Measurements from ENCODE around the gene PRND. TPM values are rescaled to one million over a fixed set of nuclear protein-coding genes. Genes with fewer than 3 reads are reported as not detected.

The PRND gene, protein sequence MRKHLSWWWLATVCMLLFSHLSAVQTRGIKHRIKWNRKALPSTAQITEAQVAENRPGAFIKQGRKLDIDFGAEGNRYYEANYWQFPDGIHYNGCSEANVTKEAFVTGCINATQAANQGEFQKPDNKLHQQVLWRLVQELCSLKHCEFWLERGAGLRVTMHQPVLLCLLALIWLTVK
- total RNA-seq (not detected), total RNA-seq (0 to 0.10 (median 0) reads per million in 29 experiments)
- 0.07 TPM for total RNA-seq (2013)

GRCh38 chr20:4721719-4722118, at the start of gene PRND:
Gene PRND, plus strand, starts transcription at chr20:4721909. Its CDS starts 2,643 bp downstream, at chr20:4724552.
- Histone ChIP-seq H3K9me3 (no peaks in the 10 kb centered on the region), H3K27me3 (replicated peaks in 1 of 2; ENCODE audit: control insufficient read depth in 2 of 2, extremely low read depth in 1 of 2, insufficient read depth in 2 of 2, low read length in 1 of 2) (peaks cover 0 to 9% of the 10 kb centered on the region in 2 experiments), H3K36me3 (ENCODE audit: control insufficient read depth in 2 of 2, extremely low read depth in 1 of 2, insufficient read depth in 1 of 2, low read length in 1 of 2) (no peaks in the 10 kb centered on the region), H3K4me1 (ENCODE audit: control insufficient read depth in 1 of 2, extremely low read depth in 1 of 2, insufficient read depth in 2 of 2, low read length in 2 of 2) (peaks cover 0 to 14% of the 10 kb centered on the region in 2 experiments), H3K4me3 (ENCODE audit: control insufficient read depth in 1 of 2, extremely low read depth in 1 of 2, low read length in 1 of 2) (no peak within 1 kb of the TSS), H3K27ac (ENCODE audit: low read length) (no peak within 1 kb of the TSS)
- ChIA-PET POLR2A (interaction anchor here (0.6 to 1.0 kb wide), 2 partner anchors 21 to 93 kb away, joined by 3 to 4 read pairs; no protein-coding TSS in a partner anchor), CTCF (interaction anchor here in 1 of 2 donors (0.6 to 1.1 kb wide), 3 partner anchors 10 to 501 kb away, joined by 3 to 5 read pairs (median 3); no protein-coding TSS in a partner anchor)
- DNase-seq (no peak), ATAC-seq (replicated peaks in 1 of 4) (no peak)
- Mint-ChIP-seq H3K9me3 (no peaks in the 10 kb centered on the region), H3K4me1 (peaks cover 14 to 15% (median 14%) of the 10 kb centered on the region in 3 donors), H3K27ac (no peak within 1 kb of the TSS), H3K36me3 (no peaks in the 10 kb centered on the region), H3K27me3 (no peaks in the 10 kb centered on the region), H3K4me3 (no peak within 1 kb of the TSS)
- 85% methylated on average over 6 of the region's 8 CpGs for WGBS (ENCODE audit: insufficient coverage)

DNA sequence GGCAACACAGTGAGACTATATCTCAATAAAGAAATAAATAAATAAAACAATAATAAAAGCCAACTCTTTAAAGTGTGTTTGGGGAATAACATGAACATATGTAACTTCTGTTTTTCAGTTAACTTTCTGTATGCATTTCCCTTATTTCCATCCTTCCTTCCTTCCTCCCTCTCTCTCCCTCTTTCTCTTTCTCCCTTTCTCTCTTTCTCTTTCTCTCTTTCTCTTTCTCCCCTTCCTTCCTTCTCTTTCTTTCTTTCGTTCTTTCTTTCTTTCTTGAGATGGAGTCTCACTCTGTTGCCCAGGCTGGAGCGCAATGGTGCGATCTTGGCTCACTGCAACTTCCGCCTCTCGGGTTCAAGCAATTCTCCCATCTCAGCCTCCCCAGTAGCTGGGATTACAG, 48.8 kb upstream of the PRND start:
- Mint-ChIP-seq H3K27ac (no peak overlapping the region), H3K9me3 (no peaks in the 10 kb centered on the region), H3K4me3 (no peak overlapping the region), H3K27me3 (peaks cover 0 to 6% of the 10 kb centered on the region in 2 donors), H3K36me3 (no peaks in the 10 kb centered on the region), H3K4me1 (peaks cover 0 to 2% (median 0%) of the 10 kb centered on the region in 3 donors)
- no peaks in the 10 kb centered on the region for H3K9me3 ChIP-seq
- DNase-seq, result no peak
- no peaks in the 10 kb centered on the region for H3K27me3 ChIP-seq (replicated peaks in 1 of 2; ENCODE audit: control insufficient read depth in 2 of 2, extremely low read depth in 1 of 2, insufficient read depth in 2 of 2, low read length in 1 of 2)
- H3K4me1 ChIP-seq (ENCODE audit: control insufficient read depth in 1 of 2, extremely low read depth in 1 of 2, insufficient read depth in 2 of 2, low read length in 2 of 2), result no peaks in the 10 kb centered on the region
- no peaks in the 10 kb centered on the region for H3K36me3 ChIP-seq (ENCODE audit: control insufficient read depth in 2 of 2, extremely low read depth in 1 of 2, insufficient read depth in 1 of 2, low read length in 1 of 2)
- WGBS (ENCODE audit: insufficient coverage), result 100% methylated on average over 1 of the region's 5 CpGs
- H3K27ac ChIP-seq (ENCODE audit: low read length), result no peak overlapping the region
- ChIA-PET POLR2A (no interaction called here), CTCF (no interaction called here)
- no peak overlapping the region for H3K4me3 ChIP-seq (ENCODE audit: control insufficient read depth in 1 of 2, extremely low read depth in 1 of 2, low read length in 1 of 2)
- ATAC-seq (replicated peaks in 1 of 4), result no peak

GRCh38 chr20:4673371-4674001, 48.2 kb upstream of the PRND start:
- ChIA-PET POLR2A (no interaction called here), CTCF (no interaction called here)
- H3K36me3 ChIP-seq (ENCODE audit: control insufficient read depth in 2 of 2, extremely low read depth in 1 of 2, insufficient read depth in 1 of 2, low read length in 1 of 2), result no peaks in the 10 kb centered on the region
- 74% methylated on average over 3 of the region's 5 CpGs for WGBS (ENCODE audit: insufficient coverage)
- no peaks in the 10 kb centered on the region for H3K27me3 ChIP-seq (replicated peaks in 1 of 2; ENCODE audit: control insufficient read depth in 2 of 2, extremely low read depth in 1 of 2, insufficient read depth in 2 of 2, low read length in 1 of 2)
- H3K4me3 ChIP-seq (ENCODE audit: control insufficient read depth in 1 of 2, extremely low read depth in 1 of 2, low read length in 1 of 2), result no peak overlapping the region
- H3K27ac ChIP-seq (ENCODE audit: low read length), result no peak overlapping the region
- no peak overlapping the region for H3K27ac Mint-ChIP-seq
- peaks cover 0 to 2% (median 0%) of the 10 kb centered on the region in 3 donors for H3K4me1 Mint-ChIP-seq
- no peaks in the 10 kb centered on the region for H3K9me3 ChIP-seq
- no peaks in the 10 kb centered on the region for H3K4me1 ChIP-seq (ENCODE audit: control insufficient read depth in 1 of 2, extremely low read depth in 1 of 2, insufficient read depth in 2 of 2, low read length in 2 of 2)
- no peaks in the 10 kb centered on the region for H3K36me3 Mint-ChIP-seq
- no peak overlapping the region for H3K4me3 Mint-ChIP-seq
- peaks cover 0 to 6% of the 10 kb centered on the region in 2 donors for H3K27me3 Mint-ChIP-seq
- ATAC-seq (replicated peaks in 1 of 4), result no peak
- DNase-seq, result no peak
- no peaks in the 10 kb centered on the region for H3K9me3 Mint-ChIP-seq

GRCh38 chr20:4674672-4675071, 47.0 kb upstream of the PRND start:
- Mint-ChIP-seq H3K27ac (no peak overlapping the region), H3K4me1 (peaks cover 0 to 2% (median 0%) of the 10 kb centered on the region in 3 donors), H3K9me3 (no peaks in the 10 kb centered on the region), H3K4me3 (no peak overlapping the region), H3K27me3 (peaks cover 0 to 6% of the 10 kb centered on the region in 2 donors), H3K36me3 (no peaks in the 10 kb centered on the region)
- H3K4me1 ChIP-seq (ENCODE audit: control insufficient read depth in 1 of 2, extremely low read depth in 1 of 2, insufficient read depth in 2 of 2, low read length in 2 of 2), result no peaks in the 10 kb centered on the region
- ChIA-PET POLR2A (no interaction called here), CTCF (no interaction called here)
- H3K27me3 ChIP-seq (replicated peaks in 1 of 2; ENCODE audit: control insufficient read depth in 2 of 2, extremely low read depth in 1 of 2, insufficient read depth in 2 of 2, low read length in 1 of 2), result no peaks in the 10 kb centered on the region
- ATAC-seq (replicated peaks in 1 of 4) (no peak), DNase-seq (no peak)
- H3K36me3 ChIP-seq (ENCODE audit: control insufficient read depth in 2 of 2, extremely low read depth in 1 of 2, insufficient read depth in 1 of 2, low read length in 1 of 2), result no peaks in the 10 kb centered on the region
- H3K9me3 ChIP-seq, result no peaks in the 10 kb centered on the region
- H3K27ac ChIP-seq (ENCODE audit: low read length), result no peak overlapping the region
- no peak overlapping the region for H3K4me3 ChIP-seq (ENCODE audit: control insufficient read depth in 1 of 2, extremely low read depth in 1 of 2, low read length in 1 of 2)

DNA sequence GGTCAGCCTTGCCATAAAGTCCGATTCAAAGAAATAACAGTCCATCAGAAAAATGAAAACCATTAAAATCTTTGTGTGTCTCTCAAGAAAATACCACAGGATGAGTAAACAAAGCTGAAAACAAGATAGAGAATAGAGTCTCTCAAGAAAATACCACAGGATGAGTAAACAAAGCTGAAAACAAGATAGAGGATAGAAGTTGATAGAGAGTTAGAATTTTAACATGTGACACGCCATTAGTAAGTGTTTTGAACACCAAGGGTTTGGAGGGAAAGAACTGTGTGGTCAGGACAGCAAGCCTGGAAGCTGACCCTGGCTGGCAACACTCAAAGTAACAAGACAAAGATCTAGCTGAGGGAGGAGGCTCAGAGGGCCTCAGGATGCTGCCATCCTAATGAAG, 43.9 kb upstream of the PRND start:
- H3K27me3 Mint-ChIP-seq, result no peaks in the 10 kb centered on the region
- ChIA-PET CTCF (interaction anchor here in 1 of 2 donors (0.5 kb wide), 1 partner anchor 912 kb away, joined by 5 read pairs; no protein-coding TSS in a partner anchor), POLR2A (no interaction called here)
- H3K9me3 ChIP-seq, result no peaks in the 10 kb centered on the region
- no peaks in the 10 kb centered on the region for H3K36me3 Mint-ChIP-seq
- no peak for ATAC-seq (replicated peaks in 1 of 4)
- H3K27ac ChIP-seq (ENCODE audit: low read length), result no peak overlapping the region
- H3K36me3 ChIP-seq (ENCODE audit: control insufficient read depth in 2 of 2, extremely low read depth in 1 of 2, insufficient read depth in 1 of 2, low read length in 1 of 2), result no peaks in the 10 kb centered on the region
- H3K4me3 Mint-ChIP-seq, result no peak overlapping the region
- no peak overlapping the region for H3K27ac Mint-ChIP-seq
- no peak for DNase-seq
- H3K27me3 ChIP-seq (replicated peaks in 1 of 2; ENCODE audit: control insufficient read depth in 2 of 2, extremely low read depth in 1 of 2, insufficient read depth in 2 of 2, low read length in 1 of 2), result no peaks in the 10 kb centered on the region
- no peak overlapping the region for H3K4me3 ChIP-seq (ENCODE audit: control insufficient read depth in 1 of 2, extremely low read depth in 1 of 2, low read length in 1 of 2)
- H3K4me1 ChIP-seq (ENCODE audit: control insufficient read depth in 1 of 2, extremely low read depth in 1 of 2, insufficient read depth in 2 of 2, low read length in 2 of 2), result peaks cover 0 to 5% of the 10 kb centered on the region in 2 experiments
- peaks cover 0 to 7% (median 4%) of the 10 kb centered on the region in 3 donors for H3K4me1 Mint-ChIP-seq
- 80% methylated on average over 1 of the region's 2 CpGs for WGBS (ENCODE audit: insufficient coverage)
- H3K9me3 Mint-ChIP-seq, result no peaks in the 10 kb centered on the region

GRCh38 chr20:4681401-4681800, 40.3 kb upstream of the PRND start:
- Mint-ChIP-seq H3K9me3 (no peaks in the 10 kb centered on the region), H3K27me3 (no peaks in the 10 kb centered on the region), H3K4me1 (peaks cover 32 to 38% (median 36%) of the 10 kb centered on the region in 3 donors), H3K36me3 (no peaks in the 10 kb centered on the region), H3K4me3 (no peak overlapping the region), H3K27ac (no peak overlapping the region)
- Histone ChIP-seq H3K27ac (ENCODE audit: low read length) (no peak overlapping the region), H3K27me3 (replicated peaks in 1 of 2; ENCODE audit: control insufficient read depth in 2 of 2, extremely low read depth in 1 of 2, insufficient read depth in 2 of 2, low read length in 1 of 2) (no peaks in the 10 kb centered on the region), H3K4me3 (ENCODE audit: control insufficient read depth in 1 of 2, extremely low read depth in 1 of 2, low read length in 1 of 2) (no peak overlapping the region), H3K9me3 (no peaks in the 10 kb centered on the region), H3K4me1 (ENCODE audit: control insufficient read depth in 1 of 2, extremely low read depth in 1 of 2, insufficient read depth in 2 of 2, low read length in 2 of 2) (peaks cover 3 to 37% of the 10 kb centered on the region in 2 experiments), H3K36me3 (ENCODE audit: control insufficient read depth in 2 of 2, extremely low read depth in 1 of 2, insufficient read depth in 1 of 2, low read length in 1 of 2) (no peaks in the 10 kb centered on the region)
- CTCF ChIA-PET, result no interaction called here
- POLR2A ChIA-PET, result no interaction called here
- DNase-seq, result no peak
- no peak for ATAC-seq (replicated peaks in 1 of 4)
- WGBS (ENCODE audit: insufficient coverage), result 80% methylated on average over 4 of the region's 6 CpGs
